Body of pancreas (tissue), 4 donors: Measurements from ENCODE around the gene TNNI2.

Experiments used
- CTCF ChIP-seq, 7 experiments: fragments of 450-650 bp in 4 of 7; fragments of 200-600 bp in 3 of 7; sonication (generic) in 3 of 7; IDR thresholded peaks; one replicate each; pipeline ENCODE4 v1.5.1; 2016 to 2019; ENCODE audit warnings: antibody characterized with exemption in 7 of 7
- POLR2A ChIP-seq, 3 donors: fragments of 450-650 bp; IDR thresholded peaks; one replicate each; pipeline ENCODE4 v1.6.1; 2016; ENCODE audit warnings: antibody characterized with exemption in 3 of 3, mild to moderate bottlenecking in 2 of 3

- TF ChIP-seq CTCF (IDR thresholded peaks at IDR 0.05) (no peak), POLR2A (IDR thresholded peaks at IDR 0.05) (no peak)
Observed at GRCh38 chr11:1859004-1859403, 20.2 kb downstream of the TNNI2 start.
